GM13977 (cell line): ENCODE data around the gene SPIN1.

Source experiments
- DNase-seq: peaks from one replicate; pipeline ENCODE4 v3.0.0; 2012; ENCODE audit warnings: low spot score
- CTCF ChIP-seq: IDR thresholded peaks from 2 replicates; pipeline ENCODE4 v1.5.1; 2012; ENCODE audit warnings: mild to moderate bottlenecking, control low read depth; ENCODE audit not compliant: insufficient read depth; ENCODE audit errors: extremely low read depth, missing control alignments
- in situ Hi-C: fragments of 300-500 bp; cut with MboI; formaldehyde crosslinking; loops from one replicate; pipeline ENCODE4 v1.12.0; 2022; ENCODE audit warnings: low sequenced_read_pairs, low pct_unique_long_range_greater_than_20kb, mixed read lengths, inconsistent platforms; ENCODE audit not compliant: unreplicated experiment

SPIN1 gene

GRCh38 chr9:88398016-88398415, 9.8 kb downstream of the SPIN1 start:
- in situ Hi-C loops: no loop called here
- no peak for DNase-seq
- no peak for TF ChIP-seq CTCF

DNA sequence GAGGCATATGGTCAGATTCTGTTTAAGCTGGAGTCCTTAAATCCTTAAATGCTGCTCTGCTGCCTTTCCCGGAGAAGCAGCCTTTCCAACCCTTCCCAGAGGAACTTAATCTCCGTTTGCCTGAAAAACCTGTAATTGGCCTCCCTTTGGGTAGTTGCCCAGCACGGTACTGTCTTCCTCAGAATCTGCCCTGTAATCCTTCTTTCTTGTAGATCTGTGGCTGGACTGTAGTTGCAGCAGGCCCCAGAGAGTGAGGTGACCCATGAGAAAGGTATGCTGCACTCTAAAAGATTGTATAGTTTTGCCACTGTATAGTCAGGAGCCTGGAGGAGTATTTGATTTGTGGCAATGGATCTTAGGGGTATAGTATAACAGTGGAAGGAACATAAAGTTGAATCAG, 11.7 kb downstream of the SPIN1 start:
- TF ChIP-seq CTCF: no peak
- DNase-seq: no peak
- in situ Hi-C loops: no loop called here

GRCh38 chr9:88403340-88403739, 15.1 kb downstream of the SPIN1 start:
- in situ Hi-C loops: no loop called here
- no peak for TF ChIP-seq CTCF
- DNase-seq: no peak

GRCh38 chr9:88406051-88406450, 17.8 kb downstream of the SPIN1 start:
- in situ Hi-C loops: no loop called here
- TF ChIP-seq CTCF: no peak

DNA sequence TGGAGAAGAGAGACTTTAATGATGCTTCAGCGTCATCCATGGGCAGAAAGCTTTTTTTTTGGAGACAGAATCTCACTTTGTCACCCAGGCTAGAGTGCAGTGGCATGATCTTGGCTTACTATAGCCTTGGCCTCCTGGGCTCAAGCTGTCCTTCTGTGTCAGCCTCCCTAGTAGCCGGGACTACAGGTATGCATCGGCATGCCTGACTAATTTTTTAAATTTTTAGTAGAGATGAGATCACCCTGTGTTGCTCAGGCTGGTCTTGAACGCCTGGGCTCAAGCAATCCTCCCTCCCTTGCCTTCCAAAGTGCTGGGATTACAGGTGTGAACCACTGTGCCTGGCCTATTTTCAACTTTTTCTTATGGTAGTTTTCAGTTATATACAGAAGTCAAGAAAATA, 23.2 kb downstream of the SPIN1 start:
- in situ Hi-C loops: no loop called here
- TF ChIP-seq CTCF: no peak
- no peak for DNase-seq

More at GRCh38 chr9:88406051-88406450, 17.8 kb downstream of the SPIN1 start:
- DNase-seq: no peak

GRCh38 chr9:88414298-88414697, 26.1 kb downstream of the SPIN1 start:
- in situ Hi-C loops: no loop called here

More at GRCh38 chr9:88414298-88414697, 26.1 kb downstream of the SPIN1 start:
- no peak for DNase-seq
- TF ChIP-seq CTCF: no peak
